GM18520 (cell line): ENCODE measurements around the gene RNF212B.
"Not testable (repeated sequence)": the region's sequence is repeated elsewhere in the genome, so short reads cannot be mapped to it uniquely, and the experiment has no call there.

ENCODE experiments used
- ATAC-seq: cut with Tn5 transposase; IDR thresholded peaks from one replicate; pipeline ENCODE4 v1.9.1; 2021; ENCODE audit not compliant: unreplicated experiment

The RNF212B gene

GRCh38 chr14:23237772-23238594, at the start of gene RNF212B:
RNF212B (plus strand) TSS chr14:23237936; CDS start chr14:23240346, 2,410 bp downstream.
- no peak for ATAC-seq

DNA sequence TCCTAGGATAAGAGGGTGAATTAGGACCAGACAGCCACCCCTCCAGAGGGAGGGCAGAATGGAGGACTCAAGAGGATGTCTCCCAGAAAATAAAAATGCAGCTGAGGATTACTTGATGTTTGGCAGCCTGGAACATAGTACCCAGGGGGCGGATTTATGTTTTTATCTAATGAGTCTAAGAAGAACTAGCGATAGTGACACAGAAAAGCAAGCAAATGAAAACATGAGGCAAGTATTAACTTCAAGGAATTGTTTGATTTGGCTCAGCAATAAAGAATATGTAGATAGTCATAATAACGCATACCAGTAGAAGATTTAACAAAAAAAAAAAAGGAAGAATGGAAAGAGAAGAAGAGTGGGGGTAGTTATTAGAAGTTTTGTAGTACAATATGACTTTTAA, 44.3 kb upstream of the RNF212B start:
- ATAC-seq: no peak

DNA sequence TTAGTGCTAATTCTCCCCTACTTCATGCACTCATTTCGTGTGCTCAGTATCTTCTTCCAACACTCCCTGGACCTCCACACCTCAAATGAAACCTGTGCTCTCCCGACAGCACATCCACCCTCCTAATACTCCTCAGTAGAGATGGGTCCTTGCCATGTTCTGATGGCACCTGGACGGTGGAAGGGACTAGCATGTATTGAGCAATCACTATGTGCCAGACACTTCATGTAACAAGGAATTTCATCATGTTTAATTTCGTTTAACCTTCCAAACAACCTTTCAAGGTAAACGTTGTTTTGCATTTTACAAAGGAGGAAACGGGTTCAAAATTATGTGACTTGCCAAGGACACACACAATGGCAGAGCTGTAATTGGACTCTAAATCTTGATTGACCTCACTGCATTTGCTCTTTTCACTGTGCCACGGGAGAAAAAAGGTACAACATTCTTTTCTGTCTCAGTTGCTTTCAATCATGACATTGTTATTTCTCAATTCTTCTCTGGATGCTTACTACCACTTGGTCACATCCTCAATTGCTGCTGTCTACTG, 42.1 kb upstream of the RNF212B start:
- ATAC-seq: no peak

DNA sequence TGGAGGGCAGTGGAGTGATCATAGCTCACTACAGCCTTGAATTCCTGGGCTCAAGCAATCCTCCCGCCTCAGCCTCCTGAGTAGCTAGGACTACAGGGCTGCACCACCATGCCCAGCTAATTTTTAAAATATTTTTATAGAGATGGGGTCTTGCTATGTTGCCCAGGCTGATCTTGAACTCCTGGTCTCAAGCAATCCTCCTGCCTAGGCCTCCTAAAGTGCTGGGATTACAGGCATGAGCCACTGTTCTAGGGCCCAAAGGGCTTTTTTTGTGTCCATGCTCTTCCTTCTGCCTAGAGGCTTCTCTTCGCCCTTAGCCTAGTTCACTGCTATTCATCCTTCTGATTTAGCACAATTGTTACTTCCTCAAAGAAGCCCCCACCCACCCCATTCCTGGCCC, 41.2 kb upstream of the RNF212B start:
- ATAC-seq: not testable (repeated sequence)

DNA sequence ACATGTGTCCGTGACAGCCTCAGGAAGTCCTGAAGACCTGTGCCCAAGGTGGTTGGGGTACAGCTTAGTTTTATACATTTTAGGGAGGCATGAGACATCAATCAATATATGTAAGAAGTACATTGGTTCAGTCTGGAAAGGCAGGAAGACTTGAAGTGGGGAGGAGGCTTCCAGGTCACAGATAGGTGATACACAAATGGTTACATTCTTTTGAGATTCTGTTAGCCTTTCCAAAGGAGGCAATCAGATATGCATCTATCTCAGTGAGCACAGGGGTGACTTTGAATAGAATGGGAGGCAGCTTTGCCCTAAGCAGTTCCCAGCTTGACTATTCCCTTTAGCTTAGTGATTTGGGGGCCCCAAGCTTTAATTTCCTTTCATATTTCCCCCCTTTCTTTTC, 38.6 kb upstream of the RNF212B start:
- not testable (repeated sequence) for ATAC-seq

DNA sequence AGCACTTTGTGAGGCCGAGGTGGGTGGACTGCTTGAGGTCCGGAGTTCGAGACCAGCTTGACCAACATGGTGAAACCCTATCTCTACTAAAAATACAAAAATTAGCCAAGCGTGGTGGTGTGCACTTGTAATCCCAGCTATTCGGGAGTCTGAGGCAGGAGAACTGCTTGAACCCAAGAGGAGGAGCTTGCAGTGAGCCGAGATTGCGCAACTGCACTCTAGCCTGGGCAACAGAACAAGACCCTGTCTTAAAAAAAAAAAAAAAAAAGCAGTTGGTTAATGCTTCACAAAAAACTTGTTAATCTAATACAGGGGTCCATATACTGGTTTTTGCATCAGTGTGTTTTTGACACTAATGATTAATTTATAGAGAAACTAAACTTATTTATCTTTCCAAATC, 35.7 kb upstream of the RNF212B start:
- ATAC-seq: no peak

DNA sequence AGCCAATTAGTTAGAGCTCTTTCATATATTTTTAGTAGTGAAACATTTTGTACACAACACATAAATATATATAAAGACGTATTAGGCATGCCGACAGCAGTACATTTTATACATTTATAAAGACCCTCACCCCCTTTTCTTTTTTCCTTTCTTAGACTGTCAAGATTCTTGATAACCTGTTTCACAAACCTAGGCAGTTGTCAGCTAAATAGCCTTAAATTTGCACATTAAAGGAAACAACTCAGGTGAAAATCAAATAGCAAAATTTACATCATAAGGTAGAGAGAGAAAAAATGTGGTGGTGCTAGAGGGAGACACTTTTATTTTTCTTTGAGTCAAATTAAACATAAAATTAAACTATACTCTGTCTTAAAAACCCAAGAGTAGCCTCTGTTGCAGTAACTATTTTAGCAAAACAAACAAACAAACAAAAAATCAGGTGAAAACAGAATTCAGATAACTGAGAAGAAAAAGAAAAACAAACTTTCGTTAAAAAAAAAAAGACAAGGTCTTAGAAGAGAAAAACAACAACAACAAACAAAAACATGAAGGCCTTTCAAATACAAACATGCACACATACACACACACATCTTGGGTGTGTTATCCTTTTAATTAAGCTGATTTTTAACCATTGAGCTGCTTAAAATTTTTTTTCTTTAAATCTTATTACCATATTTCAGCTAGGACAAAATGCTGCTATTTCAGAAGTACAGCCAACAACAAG, 31.2 kb upstream of the RNF212B start:
- ATAC-seq: no peak

- no peak for ATAC-seq
These were observed 30.6 kb upstream of the RNF212B start for GRCh38 chr14:23207146-23207540.

DNA sequence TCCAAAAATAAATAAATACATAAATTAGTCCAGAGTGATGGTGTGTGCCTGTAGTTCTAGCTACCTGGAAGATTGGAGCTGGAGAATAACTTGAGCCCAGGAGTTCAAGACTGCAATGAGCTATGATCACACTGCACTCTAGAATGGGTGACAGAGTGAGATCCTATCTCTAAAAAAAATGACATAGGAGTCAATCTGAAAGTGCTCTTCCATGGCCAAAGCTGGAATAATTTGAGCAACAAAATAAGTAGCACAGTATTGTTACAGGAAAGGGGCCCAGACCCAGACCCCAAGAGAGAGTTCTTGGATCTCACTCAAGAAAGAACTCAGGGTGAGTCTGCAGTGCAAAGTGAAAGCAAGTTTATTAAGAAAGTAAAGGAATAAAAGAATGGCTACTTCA, 29.4 kb upstream of the RNF212B start:
- ATAC-seq: no peak

DNA sequence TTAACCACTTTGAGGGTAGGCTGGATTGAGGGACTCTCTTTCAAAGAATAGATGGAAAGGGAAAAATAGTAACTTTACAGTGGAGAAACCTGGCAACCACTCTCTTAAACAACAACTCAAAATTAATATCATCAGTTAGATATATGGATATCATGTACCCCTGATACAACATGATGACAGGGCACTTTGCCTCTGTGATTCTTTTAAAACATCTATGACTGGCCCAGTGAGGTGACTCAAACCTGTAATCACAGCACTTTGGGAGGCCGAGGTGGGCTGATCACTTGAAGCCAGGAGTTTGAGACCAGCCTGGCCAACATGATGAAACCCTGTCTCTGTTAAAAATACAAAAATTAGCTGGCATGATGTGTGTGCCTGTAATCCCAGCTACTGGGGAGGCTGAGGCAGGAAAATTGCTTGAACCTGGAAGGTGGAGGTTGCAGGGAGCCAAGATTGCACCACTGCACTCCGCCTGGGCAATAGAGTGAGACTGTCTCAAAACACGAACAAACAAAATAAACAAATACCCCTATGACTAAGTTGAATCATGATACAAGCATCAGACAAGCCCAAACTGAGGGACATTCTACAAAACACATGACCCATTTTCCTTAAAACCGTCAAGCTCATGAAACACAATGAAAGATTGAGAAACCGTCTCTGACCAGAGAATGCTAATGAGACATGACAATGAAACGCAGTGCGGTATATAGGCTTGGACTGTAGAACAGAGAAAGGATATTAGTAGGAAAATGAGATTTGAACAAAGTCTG, 27.9 kb upstream of the RNF212B start:
- ATAC-seq: no peak

DNA sequence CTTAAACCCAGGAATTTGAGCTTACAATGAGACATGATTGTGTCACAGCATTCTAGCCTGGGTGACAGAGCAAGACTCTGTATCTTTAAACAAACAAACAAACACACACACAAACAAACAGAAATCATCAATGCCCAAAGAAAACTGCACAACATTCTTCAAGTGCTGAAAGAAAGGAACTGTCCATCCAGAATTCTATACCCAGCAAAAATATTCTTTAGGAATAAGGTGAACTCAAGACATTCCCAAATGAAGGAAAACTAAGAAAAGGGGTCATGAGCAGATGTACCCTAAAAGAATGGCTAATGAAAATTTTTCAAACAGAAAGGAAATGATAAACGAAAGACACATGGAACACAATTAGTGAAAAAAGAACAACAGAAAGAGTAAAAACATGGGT, 22.3 kb upstream of the RNF212B start:
- ATAC-seq: no peak

- no peak for ATAC-seq
These were observed 20.4 kb upstream of the RNF212B start for GRCh38 chr14:23217032-23218020.

GRCh38 chr14:23219075-23219474, 18.7 kb upstream of the RNF212B start:
- no peak for ATAC-seq

DNA sequence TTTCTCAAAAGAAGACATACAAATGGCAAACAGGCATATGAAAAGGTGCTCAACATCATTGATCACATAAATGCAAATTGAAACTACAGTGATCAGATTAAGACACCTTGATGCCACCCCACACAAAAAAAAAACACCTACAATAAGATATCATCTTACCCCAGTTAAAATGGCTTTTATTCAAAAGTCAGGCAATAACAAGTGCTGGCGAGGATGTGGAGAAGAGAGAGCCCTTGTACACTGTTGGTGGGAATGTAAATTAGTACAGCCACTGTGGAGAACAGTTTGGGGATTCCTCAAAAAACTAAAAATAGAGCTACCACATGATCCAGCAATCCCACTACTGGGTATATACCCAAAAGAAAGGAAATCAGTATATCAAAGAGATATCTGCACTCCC, 12.8 kb upstream of the RNF212B start:
- not testable (repeated sequence) for ATAC-seq

GRCh38 chr14:23227566-23227965, 10.2 kb upstream of the RNF212B start:
- ATAC-seq: no peak

- ATAC-seq: no peak
These were observed 8.9 kb upstream of the RNF212B start for GRCh38 chr14:23228812-23229211.

DNA sequence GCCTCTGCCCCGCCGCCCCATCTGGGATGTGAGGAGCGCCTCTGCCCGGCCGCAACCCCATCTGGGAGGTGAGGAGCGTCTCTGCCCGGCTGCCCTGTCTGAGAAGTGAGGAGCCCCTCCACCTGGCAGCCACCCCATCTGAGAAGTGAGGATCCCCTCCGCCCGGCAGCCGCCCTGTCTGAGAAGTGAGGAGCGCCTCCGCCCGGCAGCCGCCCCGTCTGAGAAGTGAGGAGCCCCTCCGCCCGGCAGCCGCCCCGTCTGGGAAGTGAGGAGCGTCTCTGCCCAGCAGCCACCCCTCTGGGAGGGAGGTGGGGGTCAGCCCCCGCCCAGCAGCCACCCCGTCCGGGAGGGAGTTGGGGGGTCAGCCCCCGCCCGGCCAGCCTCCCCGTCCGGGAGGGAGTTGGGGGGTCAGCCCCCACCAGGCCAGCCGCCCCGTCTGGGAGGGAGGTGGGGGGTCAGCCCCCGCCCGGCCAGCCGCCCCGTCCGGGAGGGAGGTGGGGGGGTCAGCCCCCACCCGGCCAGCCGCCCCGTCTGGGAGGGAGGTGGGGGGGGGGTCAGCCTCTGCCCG, 5.4 kb upstream of the RNF212B start:
- ATAC-seq: not testable (repeated sequence)

DNA sequence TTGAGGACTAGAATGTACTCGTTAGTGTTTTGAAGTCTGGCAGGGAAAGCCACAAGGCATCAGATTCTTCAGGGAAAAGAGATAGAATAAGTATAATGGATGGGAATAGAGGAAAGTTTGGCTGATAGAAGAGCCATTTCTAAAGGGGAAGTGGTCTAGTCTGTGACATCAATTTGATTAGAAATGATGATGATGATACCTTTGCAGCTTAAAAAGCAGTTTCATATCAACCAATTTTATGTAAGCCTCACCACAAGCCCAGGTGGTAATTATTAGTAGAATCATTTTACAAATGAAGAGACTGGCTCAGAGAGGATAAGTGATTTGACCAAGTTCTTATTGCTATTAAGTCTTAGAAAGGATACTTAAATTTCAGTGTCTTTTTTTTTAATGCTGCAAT, 2.9 kb downstream of the RNF212B start:
- no peak for ATAC-seq

DNA sequence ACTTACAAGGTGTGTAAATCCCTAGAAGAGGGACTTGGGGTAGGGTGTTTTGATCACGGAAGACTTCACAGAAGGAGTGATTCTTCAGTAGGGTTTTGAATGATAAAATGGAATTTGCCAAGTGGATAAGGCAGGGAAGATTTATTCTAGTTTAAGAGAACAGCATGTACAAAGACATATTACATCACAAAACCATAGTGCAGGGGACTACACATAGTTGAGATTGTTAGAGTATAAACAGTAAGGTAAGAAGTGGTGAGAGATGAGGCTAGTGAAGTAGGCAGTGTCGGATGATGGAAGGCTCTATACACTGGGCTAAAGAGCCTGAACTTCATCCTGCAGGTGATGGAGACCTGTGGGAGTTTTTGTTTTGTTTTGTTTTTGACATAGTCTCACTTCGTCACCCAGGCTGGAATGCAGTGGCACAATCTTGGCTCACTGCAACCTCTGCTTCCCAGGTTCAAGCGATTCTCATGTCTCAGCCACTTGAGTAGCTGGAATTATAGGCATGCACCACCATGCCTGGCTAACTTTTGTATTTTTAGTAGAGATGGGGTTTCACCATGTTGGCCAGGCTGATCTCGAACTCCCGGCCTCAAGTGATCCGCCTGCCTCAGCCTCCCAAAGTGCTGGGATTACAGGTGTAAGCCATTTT, 3.5 kb downstream of the RNF212B start:
- ATAC-seq: not testable (repeated sequence)
